Duodenal mucosa (tissue), 2 donors: ENCODE results near the gene FTO.

Experiments used
- H3K27ac ChIP-seq: one replicate; pipeline ENCODE4 v1.7.0; 2013; ENCODE audit warnings: low read depth, low read length
- H3K27me3 ChIP-seq, 2 donors: one replicate each; pipeline ENCODE4 v1.7.0; 2013; ENCODE audit warnings: low read length in 2 of 2, control low read depth in 1 of 2; ENCODE audit not compliant: insufficient read depth in 2 of 2, control insufficient read depth in 1 of 2
- H3K36me3 ChIP-seq, 2 donors: one replicate each; pipeline ENCODE4 v1.7.0; 2013; ENCODE audit warnings: low read length in 2 of 2, control low read depth in 1 of 2; ENCODE audit not compliant: insufficient read depth in 2 of 2, control insufficient read depth in 1 of 2
- H3K4me1 ChIP-seq, 2 donors: one replicate each; pipeline ENCODE4 v1.7.0; 2013; ENCODE audit warnings: low read length in 2 of 2, control low read depth in 1 of 2; ENCODE audit not compliant: insufficient read depth in 2 of 2, control insufficient read depth in 1 of 2
- H3K4me3 ChIP-seq, 2 donors: one replicate each; pipeline ENCODE4 v1.7.0; 2013; ENCODE audit warnings: low read length in 2 of 2, low read depth in 1 of 2
- H3K9ac ChIP-seq, 2 donors: one replicate each; pipeline ENCODE4 v1.7.0; 2013; ENCODE audit warnings: low read length in 2 of 2, low read depth in 1 of 2
- H3K9me3 ChIP-seq, 2 donors: one replicate each; pipeline ENCODE4 v1.7.0; 2013; ENCODE audit warnings: low read length in 2 of 2, control low read depth in 1 of 2; ENCODE audit not compliant: control insufficient read depth in 1 of 2

Gene FTO

DNA sequence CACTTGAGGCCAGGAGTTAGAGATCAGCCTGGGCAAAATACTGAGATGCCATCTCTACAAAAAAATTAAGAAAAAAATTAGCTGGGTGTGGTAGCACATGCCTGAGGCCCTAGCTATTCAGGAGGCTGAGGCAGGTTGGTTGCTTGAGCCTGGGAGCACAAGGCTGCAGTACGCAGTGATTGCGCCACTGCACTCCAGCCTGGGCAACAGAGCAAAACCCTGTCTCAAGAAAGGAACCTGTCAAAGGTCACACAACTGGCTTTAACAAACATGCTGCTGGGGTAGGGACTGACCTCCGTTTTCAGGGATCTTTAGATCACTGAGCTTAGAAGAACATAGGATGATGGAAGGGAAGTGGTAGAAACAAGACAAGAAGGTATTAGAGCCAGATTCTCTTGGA lies 487.6 kb downstream of the FTO start:
- Histone ChIP-seq H3K36me3 (no peaks in the 10 kb centered on the region), H3K27ac (no peak overlapping the region), H3K27me3 (peaks cover 0 to 8% of the 10 kb centered on the region in 2 donors), H3K9me3 (peaks cover 0 to 3% of the 10 kb centered on the region in 2 donors), H3K4me3 (no peak overlapping the region), H3K9ac (no peak overlapping the region), H3K4me1 (no peaks in the 10 kb centered on the region)

- peaks cover 0 to 3% of the 10 kb centered on the region in 2 donors for H3K27me3 ChIP-seq
- H3K27ac ChIP-seq: no peak overlapping the region
- no peaks in the 10 kb centered on the region for H3K36me3 ChIP-seq
- H3K4me1 ChIP-seq: no peaks in the 10 kb centered on the region
- H3K4me3 ChIP-seq: no peak overlapping the region
- H3K9me3 ChIP-seq: peaks cover 0 to 3% of the 10 kb centered on the region in 2 donors
- no peak overlapping the region for H3K9ac ChIP-seq
Measured at GRCh38 chr16:54193013-54193664, 489.2 kb downstream of the FTO start.

DNA sequence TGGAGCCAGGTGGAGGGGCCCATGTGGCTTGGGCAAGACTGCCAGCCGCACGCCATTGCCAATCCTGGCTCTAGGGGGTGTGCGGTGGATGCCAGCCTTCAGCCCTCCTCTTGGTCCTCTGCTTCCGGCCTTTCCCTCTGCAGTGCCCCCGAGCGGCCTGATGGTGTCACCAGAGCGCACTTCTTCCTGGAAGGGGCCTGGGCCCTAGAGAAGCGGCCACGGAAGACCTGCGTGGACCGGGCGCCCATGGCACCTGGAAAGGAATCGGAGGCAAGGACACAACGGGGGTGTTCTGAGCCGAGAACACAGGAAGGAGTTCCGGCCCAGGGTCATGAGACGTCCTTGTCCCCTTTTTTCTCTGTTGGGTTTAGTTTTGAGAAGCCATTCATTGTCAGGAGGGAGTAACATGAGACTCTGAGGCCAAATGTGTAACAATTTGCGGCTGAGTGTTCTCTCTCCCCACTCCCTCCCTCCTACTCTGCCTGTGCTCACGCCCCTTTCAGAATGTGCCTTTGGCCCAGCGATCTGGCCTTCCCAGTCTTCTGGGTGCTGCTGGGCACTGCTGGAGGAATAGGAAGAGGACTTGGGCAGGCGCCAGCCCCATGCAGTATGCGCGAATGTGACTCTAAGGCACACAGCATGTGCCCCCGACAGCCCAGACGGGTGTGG lies 489.8 kb downstream of the FTO start:
- Histone ChIP-seq H3K36me3 (no peaks in the 10 kb centered on the region), H3K4me1 (no peaks in the 10 kb centered on the region), H3K27ac (no peak overlapping the region), H3K27me3 (peaks cover 0 to 3% of the 10 kb centered on the region in 2 donors), H3K9me3 (peaks cover 0 to 3% of the 10 kb centered on the region in 2 donors), H3K4me3 (peak overlapping the region; percentile 44 to 53), H3K9ac (peak overlapping the region in 1 of 2 donors; percentile 26)

GRCh38 chr16:54194334-54194743 lies 490.4 kb downstream of the FTO start:
- Histone ChIP-seq H3K9me3 (peaks cover 0 to 3% of the 10 kb centered on the region in 2 donors), H3K27me3 (peaks cover 0 to 3% of the 10 kb centered on the region in 2 donors), H3K36me3 (no peaks in the 10 kb centered on the region), H3K9ac (no peak overlapping the region), H3K4me3 (peak overlapping the region; percentile 44 to 53), H3K27ac (no peak overlapping the region), H3K4me1 (no peaks in the 10 kb centered on the region)

- H3K36me3 ChIP-seq: no peaks in the 10 kb centered on the region
- no peaks in the 10 kb centered on the region for H3K9me3 ChIP-seq
- H3K27me3 ChIP-seq: peaks cover 0 to 3% of the 10 kb centered on the region in 2 donors
Measured at GRCh38 chr16:54197758-54198157, 493.8 kb downstream of the FTO start.

GRCh38 chr16:54199487-54200160 lies 495.7 kb downstream of the FTO start:
- H3K27me3 ChIP-seq: peaks cover 0 to 3% of the 10 kb centered on the region in 2 donors

More at GRCh38 chr16:54197758-54198157, 493.8 kb downstream of the FTO start:
- H3K4me1 ChIP-seq: no peaks in the 10 kb centered on the region
- H3K27ac ChIP-seq: no peak overlapping the region
- H3K4me3 ChIP-seq: no peak overlapping the region
- no peak overlapping the region for H3K9ac ChIP-seq

DNA sequence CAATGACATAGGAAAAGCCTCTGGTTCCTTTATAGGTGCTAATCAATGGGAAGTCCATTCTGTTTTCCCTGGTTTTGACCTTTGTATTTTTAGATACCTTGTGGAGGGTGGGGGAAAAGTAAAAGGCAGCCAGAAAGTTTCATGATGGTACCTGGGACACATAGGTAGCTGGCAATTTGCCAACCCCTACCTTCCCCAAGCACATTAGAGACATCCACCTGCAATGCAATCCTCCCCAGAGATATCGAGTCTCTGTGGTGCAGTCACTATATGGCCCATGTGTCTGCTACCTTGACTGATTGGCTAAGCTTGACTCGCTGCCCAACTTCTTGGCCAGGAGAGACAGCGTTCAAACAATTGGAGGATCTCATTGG lies 496.2 kb downstream of the FTO start:
- Histone ChIP-seq H3K4me3 (no peak overlapping the region), H3K36me3 (no peaks in the 10 kb centered on the region), H3K27me3 (peaks cover 0 to 3% of the 10 kb centered on the region in 2 donors), H3K4me1 (no peaks in the 10 kb centered on the region), H3K9me3 (no peaks in the 10 kb centered on the region), H3K27ac (no peak overlapping the region), H3K9ac (no peak overlapping the region)

More at GRCh38 chr16:54199487-54200160, 495.7 kb downstream of the FTO start:
- Histone ChIP-seq H3K4me3 (no peak overlapping the region), H3K9me3 (no peaks in the 10 kb centered on the region), H3K9ac (no peak overlapping the region), H3K27ac (no peak overlapping the region), H3K36me3 (no peaks in the 10 kb centered on the region), H3K4me1 (no peaks in the 10 kb centered on the region)

GRCh38 chr16:54200720-54201119 lies 496.8 kb downstream of the FTO start:
- no peak overlapping the region for H3K4me3 ChIP-seq
- H3K27me3 ChIP-seq: peaks cover 0 to 3% of the 10 kb centered on the region in 2 donors
- H3K27ac ChIP-seq: no peak overlapping the region
- no peaks in the 10 kb centered on the region for H3K9me3 ChIP-seq
- no peaks in the 10 kb centered on the region for H3K36me3 ChIP-seq
- H3K4me1 ChIP-seq: no peaks in the 10 kb centered on the region
- H3K9ac ChIP-seq: no peak overlapping the region

DNA sequence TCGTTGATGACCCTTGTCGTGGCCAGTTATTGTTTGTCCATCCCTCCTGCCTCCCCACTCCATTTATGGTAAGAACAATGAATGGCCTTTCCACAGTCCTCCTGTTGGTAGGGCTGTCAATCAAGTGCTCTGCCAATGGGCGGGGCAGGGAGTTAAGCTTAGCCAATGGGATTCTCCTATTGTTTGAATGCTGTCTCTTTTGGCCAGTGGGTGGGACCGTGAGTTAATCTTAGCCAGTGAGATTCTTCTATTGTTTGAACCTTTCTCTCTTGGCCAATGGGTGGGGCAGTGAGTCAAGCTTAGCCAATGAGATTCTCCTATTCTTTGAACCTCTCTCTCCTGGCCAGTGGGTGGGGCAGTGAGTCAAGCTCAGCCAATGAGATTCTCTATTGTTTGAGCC lies 497.2 kb downstream of the FTO start:
- no peaks in the 10 kb centered on the region for H3K36me3 ChIP-seq
- no peak overlapping the region for H3K9ac ChIP-seq
- H3K4me1 ChIP-seq: no peaks in the 10 kb centered on the region
- peaks cover 0 to 3% of the 10 kb centered on the region in 2 donors for H3K27me3 ChIP-seq
- no peak overlapping the region for H3K27ac ChIP-seq
- H3K9me3 ChIP-seq: no peaks in the 10 kb centered on the region
- H3K4me3 ChIP-seq: no peak overlapping the region
